ENCODE data around the gene FIG4.
"Not testable (repeated sequence)": the region's sequence is repeated elsewhere in the genome, so short reads cannot be mapped to it uniquely, and the experiment has no call there.

Gene FIG4

DNA sequence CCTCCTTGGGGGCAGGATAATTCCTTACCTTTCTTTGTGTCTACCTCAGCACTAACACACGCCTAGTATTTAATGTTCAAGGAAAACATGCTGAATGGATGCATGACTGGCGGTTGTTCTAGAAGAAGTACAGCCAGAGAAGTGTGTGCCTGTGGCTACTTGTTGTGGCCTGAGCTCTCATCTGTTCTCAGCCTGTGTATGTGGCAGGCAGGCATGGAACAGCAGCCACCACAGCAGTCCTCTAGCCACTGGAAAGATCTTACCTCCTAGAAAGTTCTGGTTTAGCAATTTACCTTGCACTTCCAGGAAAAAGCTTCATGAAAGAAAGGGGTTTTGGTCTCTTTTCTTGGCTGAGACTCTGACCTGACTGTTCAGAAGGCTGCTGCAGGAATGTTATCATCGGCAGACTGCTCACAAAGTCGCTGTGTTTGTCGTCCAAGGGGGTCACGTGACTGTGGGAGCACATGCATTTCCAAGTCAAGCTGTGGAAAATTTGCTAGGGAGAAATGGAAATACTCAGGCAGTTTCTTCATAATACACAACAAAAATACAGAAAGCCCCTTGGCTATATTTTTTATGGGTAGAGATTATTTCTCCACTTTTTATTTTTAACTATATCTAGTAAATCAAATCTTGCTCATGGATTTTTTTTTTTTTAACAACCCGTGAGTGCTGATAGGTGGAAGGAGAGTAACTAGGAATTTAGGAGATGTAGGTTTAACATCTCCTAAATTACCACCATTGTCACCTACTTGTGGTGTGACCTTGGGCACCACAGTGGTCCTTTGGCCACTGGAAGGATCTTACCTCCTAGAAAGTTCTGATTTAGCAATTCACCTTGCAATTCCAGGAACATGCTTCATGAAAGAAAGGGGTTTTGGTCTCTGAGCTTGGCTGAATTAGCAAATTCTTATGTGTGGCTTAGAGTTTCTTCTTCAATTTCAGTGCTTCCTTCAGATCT lies 176.2 kb downstream of the FIG4 start:
- Histone ChIP-seq H3K9ac (ENCODE audit: low read depth, low read length, poor library complexity, severe bottlenecking) (no peak overlapping the region), H3K4me1 (ENCODE audit: insufficient read depth, low read length, poor library complexity, severe bottlenecking) (no peaks in the 10 kb centered on the region), H3K36me3 (ENCODE audit: insufficient read depth, low read length) (no peaks in the 10 kb centered on the region), H3K27me3 (ENCODE audit: insufficient read depth, low read length, poor library complexity, severe bottlenecking) (no peaks in the 10 kb centered on the region), H3K9me2 (replicated peaks; ENCODE audit: low read depth, low read length) (no peaks in the 10 kb centered on the region), H2AFZ (ENCODE audit: low read length) (no peak overlapping the region), H3K4me2 (ENCODE audit: low read depth, low read length, poor library complexity, severe bottlenecking) (no peak overlapping the region), H4K20me1 (ENCODE audit: insufficient read depth, low read length, poor library complexity, severe bottlenecking) (no peaks in the 10 kb centered on the region), H3K9me3 (ENCODE audit: insufficient read depth, low read depth, low read length) (no peaks in the 10 kb centered on the region), H3F3A (ENCODE audit: low read depth) (no peaks in the 10 kb centered on the region), H3K4me3 (ENCODE audit: low read length, poor library complexity, severe bottlenecking) (no peak overlapping the region), H3K79me2 (ENCODE audit: insufficient read depth, low read length) (no peaks in the 10 kb centered on the region)
- no peak for TF ChIP-seq EZH2phosphoT487 (IDR thresholded peaks at IDR 0.05; ENCODE audit: borderline replicate concordance)
- TF ChIP-seq, protein P1, sequence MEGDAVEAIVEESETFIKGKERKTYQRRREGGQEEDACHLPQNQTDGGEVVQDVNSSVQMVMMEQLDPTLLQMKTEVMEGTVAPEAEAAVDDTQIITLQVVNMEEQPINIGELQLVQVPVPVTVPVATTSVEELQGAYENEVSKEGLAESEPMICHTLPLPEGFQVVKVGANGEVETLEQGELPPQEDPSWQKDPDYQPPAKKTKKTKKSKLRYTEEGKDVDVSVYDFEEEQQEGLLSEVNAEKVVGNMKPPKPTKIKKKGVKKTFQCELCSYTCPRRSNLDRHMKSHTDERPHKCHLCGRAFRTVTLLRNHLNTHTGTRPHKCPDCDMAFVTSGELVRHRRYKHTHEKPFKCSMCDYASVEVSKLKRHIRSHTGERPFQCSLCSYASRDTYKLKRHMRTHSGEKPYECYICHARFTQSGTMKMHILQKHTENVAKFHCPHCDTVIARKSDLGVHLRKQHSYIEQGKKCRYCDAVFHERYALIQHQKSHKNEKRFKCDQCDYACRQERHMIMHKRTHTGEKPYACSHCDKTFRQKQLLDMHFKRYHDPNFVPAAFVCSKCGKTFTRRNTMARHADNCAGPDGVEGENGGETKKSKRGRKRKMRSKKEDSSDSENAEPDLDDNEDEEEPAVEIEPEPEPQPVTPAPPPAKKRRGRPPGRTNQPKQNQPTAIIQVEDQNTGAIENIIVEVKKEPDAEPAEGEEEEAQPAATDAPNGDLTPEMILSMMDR (conservative IDR thresholded peaks at IDR 0.05; ENCODE audit: low read length), result no peak

DNA sequence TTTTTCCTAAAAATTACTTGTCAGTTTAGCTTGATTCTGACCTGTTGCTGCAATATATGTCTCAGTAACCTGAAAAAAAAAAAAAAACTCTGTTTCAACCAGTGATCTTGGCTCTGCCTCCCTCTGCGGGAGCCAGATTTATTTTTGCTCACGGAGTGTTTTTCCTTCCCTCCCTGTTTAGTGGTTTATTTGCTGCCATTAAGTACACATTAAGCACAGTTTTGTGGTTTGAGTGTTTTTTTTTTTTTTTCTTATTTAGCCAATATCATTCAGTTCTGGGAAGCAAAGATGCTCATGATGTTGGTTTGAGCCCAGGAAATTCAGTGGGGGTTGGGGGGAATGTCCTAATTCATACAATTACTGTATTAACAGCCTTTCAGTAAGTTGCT lies 176.9 kb downstream of the FIG4 start:
- no peaks in the 10 kb centered on the region for H3F3A ChIP-seq (ENCODE audit: low read depth)
- no peaks in the 10 kb centered on the region for H3K79me2 ChIP-seq (ENCODE audit: insufficient read depth, low read length)
- no peak overlapping the region for H3K4me2 ChIP-seq (ENCODE audit: low read depth, low read length, poor library complexity, severe bottlenecking)
- H3K36me3 ChIP-seq (ENCODE audit: insufficient read depth, low read length), result no peaks in the 10 kb centered on the region
- TF ChIP-seq, protein P1 (conservative IDR thresholded peaks at IDR 0.05; ENCODE audit: low read length), result no peak
- no peak for TF ChIP-seq EZH2phosphoT487 (IDR thresholded peaks at IDR 0.05; ENCODE audit: borderline replicate concordance)
- no peaks in the 10 kb centered on the region for H3K27me3 ChIP-seq (ENCODE audit: insufficient read depth, low read length, poor library complexity, severe bottlenecking)
- no peaks in the 10 kb centered on the region for H4K20me1 ChIP-seq (ENCODE audit: insufficient read depth, low read length, poor library complexity, severe bottlenecking)
- no peak overlapping the region for H3K4me3 ChIP-seq (ENCODE audit: low read length, poor library complexity, severe bottlenecking)
- no peaks in the 10 kb centered on the region for H3K9me2 ChIP-seq (replicated peaks; ENCODE audit: low read depth, low read length)
- no peaks in the 10 kb centered on the region for H3K9me3 ChIP-seq (ENCODE audit: insufficient read depth, low read depth, low read length)
- no peak overlapping the region for H3K9ac ChIP-seq (ENCODE audit: low read depth, low read length, poor library complexity, severe bottlenecking)
- no peak overlapping the region for H2AFZ ChIP-seq (ENCODE audit: low read length)
- no peaks in the 10 kb centered on the region for H3K4me1 ChIP-seq (ENCODE audit: insufficient read depth, low read length, poor library complexity, severe bottlenecking)

DNA sequence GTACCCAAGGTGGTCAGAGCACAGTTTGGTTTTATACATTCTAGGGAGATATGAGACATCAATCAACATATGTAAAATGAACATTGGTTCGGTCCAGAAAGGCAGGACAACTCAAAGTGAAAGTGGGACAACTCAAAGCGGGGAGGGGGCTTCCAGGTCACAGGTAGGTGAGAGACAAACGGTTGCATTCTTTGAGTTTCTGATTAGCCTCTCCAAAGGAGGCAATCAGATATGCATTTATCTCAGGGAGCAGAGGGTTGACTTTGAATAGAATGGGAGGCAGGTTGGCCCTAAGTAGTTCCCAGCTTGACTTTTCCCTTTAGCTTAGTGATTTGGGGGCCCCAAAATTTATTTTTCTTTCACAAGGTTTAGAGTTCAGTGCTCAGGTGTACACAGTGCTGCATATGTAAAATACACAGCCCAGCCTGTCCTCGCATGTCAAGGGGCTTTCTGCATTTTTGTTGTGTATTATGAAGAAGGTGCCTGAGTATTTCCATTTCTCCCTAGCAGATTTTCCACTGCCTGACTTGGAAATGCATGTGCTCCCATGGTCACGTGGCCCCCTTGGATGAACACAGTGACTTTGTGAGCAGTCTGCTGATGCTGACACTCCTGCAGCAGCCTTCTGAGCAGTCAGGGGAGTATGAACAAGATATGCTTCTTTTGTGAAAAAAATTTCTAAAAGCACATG lies 178.4 kb downstream of the FIG4 start:
- H3K4me3 ChIP-seq (ENCODE audit: low read length, poor library complexity, severe bottlenecking); H3K9me3 ChIP-seq (ENCODE audit: insufficient read depth, low read depth, low read length); H3K9ac ChIP-seq (ENCODE audit: low read depth, low read length, poor library complexity, severe bottlenecking); H3K9me2 ChIP-seq (replicated peaks; ENCODE audit: low read depth, low read length); H2AFZ ChIP-seq (ENCODE audit: low read length); H3K36me3 ChIP-seq (ENCODE audit: insufficient read depth, low read length); H4K20me1 ChIP-seq (ENCODE audit: insufficient read depth, low read length, poor library complexity, severe bottlenecking); H3F3A ChIP-seq (ENCODE audit: low read depth); H3K4me2 ChIP-seq (ENCODE audit: low read depth, low read length, poor library complexity, severe bottlenecking); H3K4me1 ChIP-seq (ENCODE audit: insufficient read depth, low read length, poor library complexity, severe bottlenecking); H3K79me2 ChIP-seq (ENCODE audit: insufficient read depth, low read length); H3K27me3 ChIP-seq (ENCODE audit: insufficient read depth, low read length, poor library complexity, severe bottlenecking): not testable (repeated sequence)
